BE2C (cell line): Measurements from ENCODE around the gene LCMT1.
"Not testable (repeated sequence)": the region's sequence is repeated elsewhere in the genome, so short reads cannot be mapped to it uniquely, and the experiment has no call there.

Experiments used
- DNase-seq: peaks from one replicate; pipeline ENCODE4 v3.0.0-alpha.2; 2020
- H3K27me3 ChIP-seq: fragments of 250-450 bp; sonication (Bioruptor Pico); 2 replicates; pipeline ENCODE4 v1.5.1; 2020; ENCODE audit warnings: mild to moderate bottlenecking
- H3K36me3 ChIP-seq: fragments of 250-450 bp; sonication (Bioruptor Pico); 2 replicates; pipeline ENCODE4 v1.5.1; 2020; ENCODE audit warnings: mild to moderate bottlenecking
- H3K4me1 ChIP-seq: fragments of 250-450 bp; sonication (Bioruptor Pico); 2 replicates; pipeline ENCODE4 v1.5.1; 2020
- H3K4me3 ChIP-seq: 2 replicates; pipeline ENCODE4 v1.5.1; 2011; ENCODE audit warnings: low read depth, low read length
- H3K9me3 ChIP-seq: fragments of 250-450 bp; sonication (Bioruptor Pico); 2 replicates; pipeline ENCODE4 v1.5.1; 2020
- CTCF ChIP-seq: IDR thresholded peaks from 2 replicates; pipeline ENCODE4 v1.5.1; 2012; ENCODE audit warnings: mild to moderate bottlenecking, low read depth, low read length

LCMT1 gene

GRCh38 chr16:25174285-25174684 is 62.7 kb downstream of the LCMT1 start:
- no peak for DNase-seq
- no peak overlapping the region for H3K4me3 ChIP-seq
- H3K9me3 ChIP-seq, result no peaks in the 10 kb centered on the region
- no peaks in the 10 kb centered on the region for H3K27me3 ChIP-seq
- TF ChIP-seq CTCF, result no peak
- peaks cover 2% of the 10 kb centered on the region for H3K36me3 ChIP-seq
- H3K4me1 ChIP-seq, result no peaks in the 10 kb centered on the region

GRCh38 chr16:25176136-25176535 is 64.6 kb downstream of the LCMT1 start:
- no peak overlapping the region for H3K4me3 ChIP-seq
- H3K27me3 ChIP-seq, result no peaks in the 10 kb centered on the region
- no peaks in the 10 kb centered on the region for H3K36me3 ChIP-seq

GRCh38 chr16:25177512-25177830 is 65.9 kb downstream of the LCMT1 start:
- Histone ChIP-seq H3K4me3 (no peak overlapping the region), H3K4me1 (no peaks in the 10 kb centered on the region), H3K36me3 (no peaks in the 10 kb centered on the region), H3K27me3 (no peaks in the 10 kb centered on the region), H3K9me3 (no peaks in the 10 kb centered on the region)
- DNase-seq, result no peak
- TF ChIP-seq CTCF, result no peak

More at GRCh38 chr16:25176136-25176535, 64.6 kb downstream of the LCMT1 start:
- no peaks in the 10 kb centered on the region for H3K4me1 ChIP-seq
- TF ChIP-seq CTCF, result 0 out of 2 replicates have a peak, but pooled peaks have one; percentile 19
- DNase-seq, result no peak
- no peaks in the 10 kb centered on the region for H3K9me3 ChIP-seq

GRCh38 chr16:25177831-25178688 is 66.5 kb downstream of the LCMT1 start:
- DNase-seq, result no peak
- H3K4me1 ChIP-seq, result no peaks in the 10 kb centered on the region
- H3K4me3 ChIP-seq, result no peak overlapping the region
- no peaks in the 10 kb centered on the region for H3K9me3 ChIP-seq
- TF ChIP-seq CTCF, result no peak
- H3K36me3 ChIP-seq, result no peaks in the 10 kb centered on the region
- H3K27me3 ChIP-seq, result no peaks in the 10 kb centered on the region

- not testable (repeated sequence) for H3K36me3 ChIP-seq
Measured at GRCh38 chr16:25181236-25181635, 69.7 kb downstream of the LCMT1 start.

GRCh38 chr16:25184771-25185170 is 73.2 kb downstream of the LCMT1 start:
- DNase-seq, result no peak
- H3K36me3 ChIP-seq, result no peaks in the 10 kb centered on the region
- H3K4me3 ChIP-seq, result no peak overlapping the region
- no peaks in the 10 kb centered on the region for H3K9me3 ChIP-seq
- TF ChIP-seq CTCF, result no peak
- H3K4me1 ChIP-seq, result no peaks in the 10 kb centered on the region
- no peaks in the 10 kb centered on the region for H3K27me3 ChIP-seq

More at GRCh38 chr16:25181236-25181635, 69.7 kb downstream of the LCMT1 start:
- not testable (repeated sequence) for H3K4me1 ChIP-seq, DNase-seq, H3K27me3 ChIP-seq, H3K9me3 ChIP-seq, H3K4me3 ChIP-seq
